IPS-18a (cell line): ENCODE data around the gene EVX2.

Experiments
- H3K27ac ChIP-seq: one replicate; pipeline ENCODE4 v1.5.1; 2013; ENCODE audit warnings: low read length
- H3K27me3 ChIP-seq: one replicate; pipeline ENCODE4 v1.6.1; 2013; ENCODE audit warnings: mild to moderate bottlenecking, low read length; ENCODE audit not compliant: control insufficient read depth, insufficient read depth
- H3K36me3 ChIP-seq: one replicate; pipeline ENCODE4 v1.6.1; 2013; ENCODE audit warnings: low read depth, low read length; ENCODE audit not compliant: control insufficient read depth
- H3K4me1 ChIP-seq: one replicate; pipeline ENCODE4 v1.6.1; 2013; ENCODE audit warnings: low read depth, low read length; ENCODE audit not compliant: control insufficient read depth
- H3K4me3 ChIP-seq: one replicate; pipeline ENCODE4 v1.5.1; 2013; ENCODE audit warnings: low read length
- H3K9ac ChIP-seq: one replicate; pipeline ENCODE4 v1.6.1; 2013; ENCODE audit warnings: mild to moderate bottlenecking, low read length, moderate library complexity
- H3K9me3 ChIP-seq: one replicate; pipeline ENCODE4 v1.6.1; 2013; ENCODE audit warnings: low read depth, low read length; ENCODE audit not compliant: control insufficient read depth

EVX2 gene

DNA sequence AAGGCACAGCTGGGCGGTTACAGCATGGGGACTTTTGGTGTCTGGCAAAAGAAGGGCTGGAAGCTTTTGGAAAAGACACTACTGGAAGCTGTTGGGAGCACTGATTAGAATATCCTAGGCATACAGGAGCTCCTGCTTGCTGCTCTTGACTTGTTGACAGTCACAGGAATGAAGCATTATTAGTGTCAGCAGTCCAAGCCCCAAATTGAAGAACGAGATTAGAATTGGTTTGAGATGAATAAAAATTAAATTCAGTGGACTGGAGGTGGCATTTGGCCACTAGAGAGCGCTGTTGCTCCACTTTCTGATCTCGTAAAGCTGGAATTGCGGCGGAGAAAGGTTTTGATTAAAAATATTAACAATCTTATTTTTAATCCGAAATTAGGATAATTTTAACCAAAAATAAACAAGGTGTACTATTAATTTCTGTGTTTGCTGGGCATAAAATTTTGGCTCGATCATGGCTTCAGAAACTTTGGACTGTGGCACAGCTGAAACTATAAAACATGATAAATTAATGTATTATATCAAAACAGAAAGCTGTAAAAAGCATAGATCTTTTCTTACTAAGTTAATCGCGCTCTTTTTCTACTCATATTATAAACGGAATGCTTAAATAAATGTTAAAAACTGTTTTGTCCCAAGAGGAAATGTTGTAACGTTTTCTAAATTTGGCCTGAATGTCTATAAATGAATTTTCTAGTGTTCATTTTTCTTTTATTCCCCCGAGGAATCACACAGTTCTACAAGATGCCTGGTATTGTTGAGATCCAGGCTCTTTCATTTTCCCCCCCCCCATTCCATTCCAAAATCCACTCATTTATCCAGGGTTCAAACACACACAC lies 43.4 kb upstream of the EVX2 start:
- Histone ChIP-seq H3K4me1 (peaks cover 4% of the 10 kb centered on the region), H3K27ac (no peak overlapping the region), H3K9me3 (no peaks in the 10 kb centered on the region), H3K27me3 (peaks cover 100% of the 10 kb centered on the region), H3K9ac (no peak overlapping the region), H3K36me3 (no peaks in the 10 kb centered on the region), H3K4me3 (no peak overlapping the region)

DNA sequence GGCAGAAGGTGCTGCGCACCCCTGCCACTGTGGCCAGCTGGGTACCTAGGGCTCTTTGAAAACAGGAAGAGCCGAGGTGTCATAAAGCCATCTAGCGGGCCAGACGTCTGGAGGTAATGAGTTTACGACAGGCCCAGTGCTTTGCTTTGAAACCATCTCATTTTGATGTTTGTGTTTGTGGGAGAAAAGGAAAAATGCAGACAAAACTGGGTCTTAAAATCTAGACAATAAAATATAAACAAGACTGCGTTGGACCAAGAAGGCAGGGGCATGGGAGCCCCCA lies 42.0 kb upstream of the EVX2 start:
- Histone ChIP-seq H3K4me1 (peaks cover 9% of the 10 kb centered on the region), H3K9me3 (peaks cover 5% of the 10 kb centered on the region), H3K27me3 (peaks cover 100% of the 10 kb centered on the region), H3K36me3 (no peaks in the 10 kb centered on the region), H3K27ac (no peak overlapping the region), H3K9ac (no peak overlapping the region), H3K4me3 (no peak overlapping the region)

DNA sequence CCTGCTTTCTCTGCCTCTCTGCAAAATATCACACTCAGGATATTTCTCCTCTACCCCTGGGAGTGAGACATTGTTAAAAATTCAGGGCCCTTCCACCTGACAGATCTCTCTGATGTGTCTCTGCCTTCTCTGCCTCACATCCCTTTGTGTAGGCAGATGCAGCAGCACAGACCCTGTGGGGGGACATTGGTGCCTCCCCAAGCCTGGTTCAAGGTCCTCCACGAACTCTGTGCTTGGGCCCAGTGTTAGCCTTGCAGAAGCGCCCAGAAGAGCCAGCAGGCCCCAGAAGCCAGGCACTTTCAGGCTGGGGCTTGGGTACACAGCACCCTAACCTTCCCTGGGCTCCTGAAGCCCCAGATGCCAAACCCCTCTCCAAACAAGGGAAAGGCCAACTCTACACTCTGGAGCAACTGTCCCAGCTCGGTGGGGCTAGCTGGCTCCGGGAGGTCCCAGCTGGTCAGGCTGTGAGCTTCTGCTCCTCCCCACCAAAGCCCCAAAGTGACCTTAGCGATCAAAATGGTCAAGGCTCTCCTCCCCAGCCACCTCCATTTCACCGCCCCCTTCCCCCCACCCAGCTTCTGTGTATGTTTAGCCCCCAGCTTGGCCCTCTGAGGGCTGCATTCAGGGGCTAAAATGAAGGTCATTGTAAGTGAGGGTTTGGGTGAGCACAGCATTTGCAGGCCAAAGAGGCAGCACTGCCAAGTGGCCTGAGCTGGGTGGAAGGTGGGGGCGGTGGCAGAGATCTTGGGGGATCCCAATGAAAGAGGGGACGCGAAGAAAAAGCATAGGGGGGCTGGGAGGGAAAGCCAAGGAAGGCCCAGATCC lies 41.4 kb upstream of the EVX2 start:
- H3K4me3 ChIP-seq = no peak overlapping the region
- H3K27me3 ChIP-seq = peaks cover 100% of the 10 kb centered on the region
- H3K4me1 ChIP-seq = peaks cover 9% of the 10 kb centered on the region
- H3K36me3 ChIP-seq = no peaks in the 10 kb centered on the region
- no peak overlapping the region for H3K9ac ChIP-seq
- peaks cover 8% of the 10 kb centered on the region for H3K9me3 ChIP-seq
- H3K27ac ChIP-seq = no peak overlapping the region

- no peak overlapping the region for H3K27ac ChIP-seq
- peaks cover 9% of the 10 kb centered on the region for H3K4me1 ChIP-seq
- peaks cover 100% of the 10 kb centered on the region for H3K27me3 ChIP-seq
- no peak overlapping the region for H3K9ac ChIP-seq
- no peak overlapping the region for H3K4me3 ChIP-seq
- H3K9me3 ChIP-seq = peaks cover 8% of the 10 kb centered on the region
- H3K36me3 ChIP-seq = no peaks in the 10 kb centered on the region
Measured at GRCh38 chr2:176124110-176124946, 40.6 kb upstream of the EVX2 start.

DNA sequence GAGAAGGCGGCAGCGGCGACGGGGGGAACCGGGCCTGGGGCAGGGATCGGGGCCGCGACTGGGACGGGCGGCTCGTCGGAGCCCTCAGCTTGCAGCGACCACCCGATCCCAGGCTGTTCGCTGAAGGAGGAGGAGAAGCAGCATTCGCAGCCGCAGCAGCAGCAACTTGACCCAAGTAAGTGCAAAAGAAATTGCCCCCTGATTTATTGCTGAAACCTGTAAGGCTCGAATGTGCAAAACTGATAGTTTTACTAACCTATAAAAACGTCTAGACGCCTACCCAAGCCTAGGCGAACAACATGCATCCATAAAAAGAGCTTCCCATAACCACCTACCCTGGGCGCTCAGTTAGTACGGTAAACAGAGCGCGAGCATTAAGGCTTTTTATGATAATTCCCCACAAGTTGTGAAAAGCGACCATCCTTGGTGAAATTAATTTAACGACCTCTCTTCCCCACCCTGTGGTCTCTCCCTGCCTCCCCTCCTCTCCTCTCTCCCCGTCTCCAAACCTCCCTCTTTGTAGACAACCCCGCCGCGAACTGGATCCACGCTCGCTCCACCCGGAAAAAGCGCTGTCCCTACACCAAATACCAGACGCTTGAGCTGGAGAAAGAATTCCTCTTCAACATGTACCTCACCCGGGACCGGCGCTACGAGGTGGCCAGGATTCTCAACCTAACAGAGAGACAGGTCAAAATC lies 39.8 kb upstream of the EVX2 start:
- Histone ChIP-seq H3K36me3 (no peaks in the 10 kb centered on the region), H3K27me3 (peaks cover 100% of the 10 kb centered on the region), H3K9me3 (peaks cover 8% of the 10 kb centered on the region), H3K9ac (no peak overlapping the region), H3K27ac (no peak overlapping the region), H3K4me3 (no peak overlapping the region), H3K4me1 (peaks cover 8% of the 10 kb centered on the region)

GRCh38 chr2:176122683-176123410 lies 39.1 kb upstream of the EVX2 start, which contains the start of gene HOXD9:
TSS of gene HOXD9 (plus strand) at chr2:176122719. CDS start at chr2:176122769, 50 bp downstream.
- peaks cover 100% of the 10 kb centered on the region for H3K27me3 ChIP-seq
- peak within 1 kb of the TSS; percentile 24 for H3K4me3 ChIP-seq
- peaks cover 8% of the 10 kb centered on the region for H3K9me3 ChIP-seq
- no peak within 1 kb of the TSS for H3K9ac ChIP-seq
- peaks cover 5% of the 10 kb centered on the region for H3K4me1 ChIP-seq
- no peaks in the 10 kb centered on the region for H3K36me3 ChIP-seq
- H3K27ac ChIP-seq = no peak within 1 kb of the TSS

DNA sequence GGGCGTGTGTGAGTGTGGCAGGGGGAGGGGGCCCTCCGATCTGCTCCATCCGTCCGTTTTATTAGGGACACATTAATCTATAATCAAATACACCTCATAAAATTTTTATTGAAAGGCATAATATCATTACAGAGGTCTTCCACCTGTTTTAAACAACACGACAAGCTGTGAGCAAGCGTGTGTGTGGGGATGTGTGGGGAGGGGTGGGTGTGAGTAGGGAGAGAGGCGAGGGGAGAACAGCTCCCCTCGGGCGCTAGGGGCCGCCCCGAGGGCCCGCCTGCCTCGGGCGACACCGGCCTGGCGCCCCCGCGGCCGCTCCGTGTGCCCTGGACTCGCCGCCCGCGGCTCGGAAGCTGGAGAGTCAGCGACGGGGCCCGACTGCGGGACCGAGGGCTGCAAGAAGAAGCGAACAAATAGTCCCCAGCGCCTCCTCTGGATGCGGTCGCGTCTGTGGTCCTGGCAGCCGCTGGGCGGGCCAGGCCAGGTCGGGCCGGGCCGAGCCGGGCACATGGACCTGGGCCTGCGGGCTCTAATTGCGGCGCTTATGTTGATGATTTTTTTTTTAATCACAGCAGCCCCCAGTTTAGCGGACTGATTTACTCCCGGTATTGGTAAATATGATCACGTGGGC lies 38.4 kb upstream of the EVX2 start:
- Histone ChIP-seq H3K4me1 (peaks cover 5% of the 10 kb centered on the region), H3K27me3 (peaks cover 100% of the 10 kb centered on the region), H3K4me3 (peak overlapping the region; percentile 24), H3K36me3 (no peaks in the 10 kb centered on the region), H3K27ac (no peak overlapping the region), H3K9me3 (peaks cover 8% of the 10 kb centered on the region), H3K9ac (no peak overlapping the region)

DNA sequence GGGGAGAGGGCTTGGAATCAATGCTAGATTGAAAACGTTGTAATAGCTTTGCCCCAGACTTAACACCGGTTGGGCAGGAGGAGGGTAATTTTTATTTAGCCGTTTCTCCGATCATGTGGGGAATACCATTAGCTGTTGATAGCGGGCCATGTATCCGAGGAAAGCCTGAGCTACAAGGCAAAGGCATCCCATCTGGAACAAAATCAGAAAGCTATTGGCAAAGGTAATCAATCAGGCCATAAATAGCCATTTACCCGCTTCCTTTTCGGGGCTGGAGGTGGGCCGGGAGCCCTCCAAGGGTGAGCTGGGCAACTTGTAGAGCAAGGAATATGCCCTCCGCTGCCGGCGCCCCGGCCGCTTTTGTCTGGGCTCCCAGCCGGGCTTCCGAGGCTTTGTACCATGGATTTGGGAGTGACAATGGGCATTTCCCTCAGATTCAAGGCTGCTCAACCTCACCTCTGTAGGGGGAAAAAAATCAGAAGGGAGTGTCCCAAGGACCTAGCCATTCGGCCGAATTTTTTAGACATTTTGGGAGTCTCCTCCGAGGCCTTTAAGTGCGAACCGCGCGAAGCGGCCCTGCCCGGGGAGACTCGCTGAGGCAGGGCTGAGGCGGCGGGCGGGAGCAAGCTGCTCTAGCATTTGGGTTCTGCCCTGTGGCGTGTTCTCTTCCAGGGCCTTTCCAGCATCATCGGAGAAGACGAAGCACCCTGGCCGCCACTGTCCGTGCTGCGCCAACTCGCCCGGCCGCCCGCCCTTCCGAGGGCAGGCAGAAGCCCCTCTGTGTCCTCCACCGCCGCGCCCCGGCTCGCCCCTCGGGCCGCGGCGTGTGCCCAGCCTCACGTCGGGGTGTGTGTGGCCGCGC lies 37.7 kb upstream of the EVX2 start:
- Histone ChIP-seq H3K4me1 (peaks cover 5% of the 10 kb centered on the region), H3K4me3 (no peak overlapping the region), H3K27me3 (peaks cover 100% of the 10 kb centered on the region), H3K9me3 (peaks cover 13% of the 10 kb centered on the region), H3K36me3 (no peaks in the 10 kb centered on the region), H3K27ac (no peak overlapping the region), H3K9ac (no peak overlapping the region)

DNA sequence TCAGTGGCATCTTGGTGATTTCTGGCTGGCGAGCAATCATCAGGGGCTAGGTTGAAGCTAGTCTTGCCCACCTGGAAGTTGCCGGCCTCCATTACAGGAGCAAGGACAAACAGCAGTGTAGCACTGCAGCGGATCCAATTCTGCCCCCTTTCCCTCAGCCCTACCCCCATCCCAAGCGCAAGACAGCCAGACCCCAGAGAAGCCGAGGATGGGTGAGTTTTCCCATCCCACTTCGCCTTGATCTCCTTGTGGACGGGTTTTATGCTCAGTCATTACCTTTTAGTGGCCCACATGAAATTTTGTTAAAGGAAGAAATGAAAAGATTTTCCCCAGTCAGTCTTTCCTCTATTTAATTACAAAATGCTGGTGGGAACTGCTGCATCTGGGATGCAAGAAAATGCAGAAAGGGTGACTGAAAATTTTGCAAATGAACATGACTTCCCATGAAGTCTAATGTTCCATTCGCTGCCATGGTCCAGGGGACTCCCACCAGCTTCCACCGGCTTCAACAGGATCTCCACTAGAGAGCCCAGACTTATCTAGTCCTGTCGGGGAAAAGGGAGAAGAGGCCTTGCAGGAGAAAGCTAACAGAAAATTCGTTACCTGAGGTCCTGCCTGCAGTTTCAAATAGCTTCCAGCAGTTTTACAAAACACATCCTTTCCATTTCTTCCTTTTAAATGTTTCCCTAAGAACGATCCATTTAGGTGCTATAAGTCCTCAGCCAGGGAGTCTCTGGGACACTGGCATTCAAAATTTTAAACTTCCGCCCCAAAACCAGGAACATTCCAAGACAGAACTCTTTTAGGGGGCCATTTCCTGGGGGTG lies 36.8 kb upstream of the EVX2 start:
- Histone ChIP-seq H3K36me3 (no peaks in the 10 kb centered on the region), H3K4me1 (peaks cover 5% of the 10 kb centered on the region), H3K27ac (no peak overlapping the region), H3K9ac (no peak overlapping the region), H3K27me3 (peaks cover 100% of the 10 kb centered on the region), H3K9me3 (peaks cover 13% of the 10 kb centered on the region), H3K4me3 (no peak overlapping the region)
